GM23248 (cell line): ENCODE data around the gene MACROD2. TPM values are rescaled to one million over a fixed set of nuclear protein-coding genes. Genes with fewer than 3 reads are reported as not detected.

Experiments used
- DNase-seq: peaks from one replicate; pipeline ENCODE4 v3.0.0-alpha.2; 2015
- H2AFZ ChIP-seq: fragments of 200-600 bp; sonication (generic); 2 replicates; pipeline ENCODE4 v1.6.1; 2016; ENCODE audit warnings: antibody characterized with exemption
- H3F3A ChIP-seq: fragments of 200-600 bp; sonication (generic); 2 replicates; pipeline ENCODE4 v1.6.1; 2016; ENCODE audit warnings: mild to moderate bottlenecking, antibody characterized with exemption, mixed run types; ENCODE audit not compliant: insufficient read depth
- H3K27ac ChIP-seq: fragments of 200-600 bp; sonication (generic); 2 replicates; pipeline ENCODE4 v1.5.1; 2016; ENCODE audit warnings: mild to moderate bottlenecking
- H3K27me3 ChIP-seq: fragments of 200-600 bp; sonication (generic); replicated peaks from 2 replicates; pipeline ENCODE4 v1.6.1; 2016; ENCODE audit warnings: mild to moderate bottlenecking; ENCODE audit not compliant: insufficient read depth
- H3K36me3 ChIP-seq: fragments of 200-600 bp; sonication (generic); 2 replicates; pipeline ENCODE4 v1.6.1; 2016; ENCODE audit warnings: low read depth, mild to moderate bottlenecking
- H3K4me1 ChIP-seq: fragments of 200-600 bp; sonication (generic); 2 replicates; pipeline ENCODE4 v1.6.1; 2016; ENCODE audit warnings: mild to moderate bottlenecking; ENCODE audit not compliant: insufficient read depth
- H3K4me2 ChIP-seq: fragments of 200-600 bp; sonication (generic); one replicate; pipeline ENCODE4 v1.6.1; 2016; ENCODE audit warnings: mild to moderate bottlenecking; ENCODE audit not compliant: unreplicated experiment
- H3K4me3 ChIP-seq: fragments of 200-600 bp; sonication (generic); 2 replicates; pipeline ENCODE4 v1.5.1; 2016; ENCODE audit warnings: mild to moderate bottlenecking
- H3K79me2 ChIP-seq: fragments of 200-600 bp; sonication (generic); 2 replicates; pipeline ENCODE4 v1.6.1; 2016; ENCODE audit warnings: mild to moderate bottlenecking; ENCODE audit not compliant: insufficient read depth
- H3K9ac ChIP-seq: fragments of 200-600 bp; sonication (generic); 2 replicates; pipeline ENCODE4 v1.6.1; 2016; ENCODE audit warnings: mild to moderate bottlenecking
- H3K9me2 ChIP-seq: fragments of 200-600 bp; sonication (generic); 2 replicates; pipeline ENCODE4 v1.6.1; 2016; ENCODE audit warnings: mixed run types, mild to moderate bottlenecking, moderate library complexity; ENCODE audit not compliant: insufficient read depth
- H3K9me3 ChIP-seq: fragments of 200-600 bp; sonication (generic); one replicate; pipeline ENCODE4 v1.6.1; 2017; ENCODE audit warnings: low read depth
- H4K20me1 ChIP-seq: fragments of 200-600 bp; sonication (generic); 2 replicates; pipeline ENCODE4 v1.6.0; 2016; ENCODE audit not compliant: insufficient read depth
- EZH2 ChIP-seq: fragments of 200-600 bp; sonication (generic); IDR thresholded peaks from 2 replicates; pipeline ENCODE4 v1.6.1; 2018; ENCODE audit warnings: antibody characterized with exemption, mild to moderate bottlenecking; ENCODE audit not compliant: insufficient read depth, poor library complexity, severe bottlenecking
- EZH2phosphoT487 ChIP-seq: fragments of 200-600 bp; sonication (generic); IDR thresholded peaks from 2 replicates; pipeline ENCODE4 v1.6.1; 2018; ENCODE audit warnings: antibody characterized with exemption, moderate library complexity, mild to moderate bottlenecking, low read depth; ENCODE audit not compliant: insufficient read depth
- WGBS, 2 experiments: methylation state at CpG; one replicate each; pipeline ENCODE4 v1.1.6; 2015 to 2017; ENCODE audit warnings: low lambda C conversion rate in 2 of 2, low coverage in 1 of 2; ENCODE audit errors: missing lambda C conversion rate in 2 of 2; 5-methylcytosine and 5-hydroxymethylcytosine counted together
- in situ Hi-C: fragments of 300-500 bp; cut with MboI; formaldehyde crosslinking; loops from 2 replicates; pipeline ENCODE4 v1.15.0; 2020
- polyA plus RNA-seq: library from polyadenylated mRNA; unstranded; fragments of >200 nt; fragmentation: Nextera tagmentation; extraction: Ambion mirVana; gene quantifications from 2 replicates; pipeline ENCODE4 v1.2.1, GENCODE V29; 2016
- total RNA-seq: library from RNA; depleted of rRNA; stranded (reverse); fragments of >200 nt; shearing (Covaris generic); gene quantifications from 2 replicates; pipeline ENCODE4 v1.2.3, GENCODE V29; 2014

MACROD2 gene
- total and polyA plus RNA-seq, 2 experiments from 2014 or later = 1.1 to 3.1 TPM

- no peak for TF ChIP-seq EZH2phosphoT487
- no peak for TF ChIP-seq EZH2
- Histone ChIP-seq H3K4me2 (peak overlapping the region; percentile 97), H3K9me2 (no peaks in the 10 kb centered on the region), H3K27ac (no peak overlapping the region), H2AFZ (peak overlapping the region; percentile 27), H3K27me3 (no peaks in the 10 kb centered on the region), H3F3A (no peaks in the 10 kb centered on the region), H3K4me1 (peaks cover 15% of the 10 kb centered on the region), H3K9me3 (no peaks in the 10 kb centered on the region), H3K79me2 (peaks cover 8% of the 10 kb centered on the region; the same call in 1 of the 2 replicates), H3K4me3 (no peak overlapping the region; the same call in 1 of the 2 replicates), H3K9ac (peak overlapping the region; percentile 10; the same call in 1 of the 2 replicates), H4K20me1 (no peaks in the 10 kb centered on the region), H3K36me3 (no peaks in the 10 kb centered on the region)
- in situ Hi-C loops = loop anchor here (25.0 kb wide), 2 partner anchors 904 to 1604 kb away; no protein-coding TSS in a partner anchor
- 61 to 64% methylated on average over 3 of the region's 3 CpGs for WGBS, 2 experiments
- DNase-seq = no peak
These were observed 338.4 kb downstream of the MACROD2 start for GRCh38 chr20:14333721-14334120.

GRCh38 chr20:14334306-14334930 lies 339.1 kb downstream of the MACROD2 start:
- H2AFZ ChIP-seq = peak overlapping the region; percentile 27
- WGBS, 2 experiments = 5 to 7% methylated on average over 3 of the region's 3 CpGs
- H3K9ac ChIP-seq = peak overlapping the region; percentile 10; the same call in 1 of the 2 replicates
- no peak overlapping the region for H3K27ac ChIP-seq
- peak overlapping the region; percentile 40 for H3K4me3 ChIP-seq
- peak; percentile 75 for DNase-seq
- no peaks in the 10 kb centered on the region for H3K27me3 ChIP-seq
- peak overlapping the region; percentile 97 for H3K4me2 ChIP-seq
- H3K79me2 ChIP-seq = peaks cover 8% of the 10 kb centered on the region; the same call in 1 of the 2 replicates
- peaks cover 15% of the 10 kb centered on the region for H3K4me1 ChIP-seq
- no peaks in the 10 kb centered on the region for H3F3A ChIP-seq
- H3K9me2 ChIP-seq = no peaks in the 10 kb centered on the region
- no peak for TF ChIP-seq EZH2
- TF ChIP-seq EZH2phosphoT487 = no peak
- H4K20me1 ChIP-seq = no peaks in the 10 kb centered on the region
- no peaks in the 10 kb centered on the region for H3K36me3 ChIP-seq
- H3K9me3 ChIP-seq = no peaks in the 10 kb centered on the region
- in situ Hi-C loops = loop anchor here (25.0 kb wide), 2 partner anchors 903 to 1603 kb away; no protein-coding TSS in a partner anchor

- Histone ChIP-seq H3K4me3 (peak overlapping the region; percentile 40), H3K27me3 (no peaks in the 10 kb centered on the region), H3K9ac (peak overlapping the region; percentile 10; the same call in 1 of the 2 replicates), H3K79me2 (peaks cover 8% of the 10 kb centered on the region; the same call in 1 of the 2 replicates), H4K20me1 (no peaks in the 10 kb centered on the region), H3K27ac (no peak overlapping the region), H3K36me3 (no peaks in the 10 kb centered on the region), H3K4me2 (peak overlapping the region; percentile 97), H3K9me3 (no peaks in the 10 kb centered on the region), H3F3A (no peaks in the 10 kb centered on the region), H3K9me2 (no peaks in the 10 kb centered on the region), H3K4me1 (peaks cover 15% of the 10 kb centered on the region), H2AFZ (peak overlapping the region; percentile 27)
- no peak for DNase-seq
- no peak for TF ChIP-seq EZH2
- TF ChIP-seq EZH2phosphoT487 = no peak
- in situ Hi-C loops = loop anchor here (25.0 kb wide), 2 partner anchors 902 to 1602 kb away; no protein-coding TSS in a partner anchor
These were observed 339.7 kb downstream of the MACROD2 start for GRCh38 chr20:14335052-14335451.

GRCh38 chr20:14336686-14337085 lies 341.4 kb downstream of the MACROD2 start:
- no peaks in the 10 kb centered on the region for H3F3A ChIP-seq
- H3K27me3 ChIP-seq = no peaks in the 10 kb centered on the region
- 17 to 20% methylated on average over 4 of the region's 4 CpGs for WGBS, 2 experiments
- peak overlapping the region; percentile 88 for H3K9ac ChIP-seq
- peak; percentile 48 for DNase-seq
- H3K9me3 ChIP-seq = no peaks in the 10 kb centered on the region
- H3K79me2 ChIP-seq = peaks cover 8% of the 10 kb centered on the region; the same call in 1 of the 2 replicates
- H3K4me3 ChIP-seq = peak overlapping the region; percentile 97
- in situ Hi-C loops = loop anchor here (25.0 kb wide), 2 partner anchors 901 to 1601 kb away; no protein-coding TSS in a partner anchor
- no peaks in the 10 kb centered on the region for H3K9me2 ChIP-seq
- H3K36me3 ChIP-seq = no peaks in the 10 kb centered on the region
- peak overlapping the region; percentile 97 for H2AFZ ChIP-seq
- no peaks in the 10 kb centered on the region for H4K20me1 ChIP-seq
- H3K4me1 ChIP-seq = peaks cover 15% of the 10 kb centered on the region
- H3K4me2 ChIP-seq = peak overlapping the region; percentile 97
- H3K27ac ChIP-seq = peak overlapping the region; percentile 74
- TF ChIP-seq EZH2phosphoT487 (no peak), EZH2 (no peak)
